RCC 7860 (cell line): Measurements from ENCODE around the gene ATAD5.
"Not testable (repeated sequence)": the region's sequence is repeated elsewhere in the genome, so short reads cannot be mapped to it uniquely, and the experiment has no call there.

Experiments used
- DNase-seq: peaks from one replicate; pipeline ENCODE4 v3.0.0-alpha.2; 2015; ENCODE audit warnings: low spot score
- FAIRE-seq: peaks from 2 replicates; lab custom pipeline; 2012; peaks lifted over from hg19 to GRCh38; lab: Jason Lieb, UNC

The ATAD5 gene, protein sequence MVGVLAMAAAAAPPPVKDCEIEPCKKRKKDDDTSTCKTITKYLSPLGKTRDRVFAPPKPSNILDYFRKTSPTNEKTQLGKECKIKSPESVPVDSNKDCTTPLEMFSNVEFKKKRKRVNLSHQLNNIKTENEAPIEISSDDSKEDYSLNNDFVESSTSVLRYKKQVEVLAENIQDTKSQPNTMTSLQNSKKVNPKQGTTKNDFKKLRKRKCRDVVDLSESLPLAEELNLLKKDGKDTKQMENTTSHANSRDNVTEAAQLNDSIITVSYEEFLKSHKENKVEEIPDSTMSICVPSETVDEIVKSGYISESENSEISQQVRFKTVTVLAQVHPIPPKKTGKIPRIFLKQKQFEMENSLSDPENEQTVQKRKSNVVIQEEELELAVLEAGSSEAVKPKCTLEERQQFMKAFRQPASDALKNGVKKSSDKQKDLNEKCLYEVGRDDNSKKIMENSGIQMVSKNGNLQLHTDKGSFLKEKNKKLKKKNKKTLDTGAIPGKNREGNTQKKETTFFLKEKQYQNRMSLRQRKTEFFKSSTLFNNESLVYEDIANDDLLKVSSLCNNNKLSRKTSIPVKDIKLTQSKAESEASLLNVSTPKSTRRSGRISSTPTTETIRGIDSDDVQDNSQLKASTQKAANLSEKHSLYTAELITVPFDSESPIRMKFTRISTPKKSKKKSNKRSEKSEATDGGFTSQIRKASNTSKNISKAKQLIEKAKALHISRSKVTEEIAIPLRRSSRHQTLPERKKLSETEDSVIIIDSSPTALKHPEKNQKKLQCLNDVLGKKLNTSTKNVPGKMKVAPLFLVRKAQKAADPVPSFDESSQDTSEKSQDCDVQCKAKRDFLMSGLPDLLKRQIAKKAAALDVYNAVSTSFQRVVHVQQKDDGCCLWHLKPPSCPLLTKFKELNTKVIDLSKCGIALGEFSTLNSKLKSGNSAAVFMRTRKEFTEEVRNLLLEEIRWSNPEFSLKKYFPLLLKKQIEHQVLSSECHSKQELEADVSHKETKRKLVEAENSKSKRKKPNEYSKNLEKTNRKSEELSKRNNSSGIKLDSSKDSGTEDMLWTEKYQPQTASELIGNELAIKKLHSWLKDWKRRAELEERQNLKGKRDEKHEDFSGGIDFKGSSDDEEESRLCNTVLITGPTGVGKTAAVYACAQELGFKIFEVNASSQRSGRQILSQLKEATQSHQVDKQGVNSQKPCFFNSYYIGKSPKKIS (N-terminal part only)

DNA sequence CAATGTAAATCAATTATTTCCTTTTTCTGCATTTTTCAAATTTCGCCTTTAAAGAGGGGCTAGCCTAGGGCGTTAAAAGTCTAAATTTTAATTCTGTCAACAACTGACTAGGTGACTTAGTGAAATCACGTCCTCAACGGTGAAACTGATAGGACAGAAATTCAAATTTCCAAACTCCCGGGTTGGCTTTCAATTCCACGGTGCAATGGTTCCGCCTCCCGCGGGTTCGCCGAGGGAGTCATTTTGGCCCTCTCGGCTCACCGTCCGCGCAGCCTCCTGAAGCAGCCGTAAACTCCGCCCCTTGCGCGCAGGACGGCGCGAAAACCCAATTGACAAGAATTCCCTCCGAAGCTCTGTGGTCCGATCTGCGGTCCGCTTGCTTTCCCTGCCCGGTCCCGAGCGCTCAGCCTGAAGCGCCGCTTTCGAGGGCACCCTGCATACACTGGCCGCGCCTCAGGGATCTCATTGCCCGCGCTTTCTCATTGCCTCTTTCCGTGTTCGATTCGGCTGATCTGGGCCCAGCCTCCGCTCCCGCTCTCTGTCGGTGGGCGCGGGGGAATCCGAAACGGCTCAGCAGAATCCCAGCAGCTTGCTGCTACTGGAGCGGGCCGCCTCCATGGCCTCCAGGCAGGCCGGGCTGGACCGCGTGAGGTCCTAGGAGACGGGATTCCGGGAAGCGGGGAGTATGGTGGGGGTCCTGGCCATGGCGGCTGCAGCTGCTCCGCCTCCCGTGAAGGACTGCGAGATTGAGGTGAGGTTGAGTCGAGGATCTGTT, at the start of gene ATAD5:
ATAD5 (plus strand) TSS at position 304 of the 775 bp plus-strand sequence; CDS start at position 686, 382 bp downstream.
- FAIRE-seq (peak; percentile 77), DNase-seq (peak; percentile 78)

DNA sequence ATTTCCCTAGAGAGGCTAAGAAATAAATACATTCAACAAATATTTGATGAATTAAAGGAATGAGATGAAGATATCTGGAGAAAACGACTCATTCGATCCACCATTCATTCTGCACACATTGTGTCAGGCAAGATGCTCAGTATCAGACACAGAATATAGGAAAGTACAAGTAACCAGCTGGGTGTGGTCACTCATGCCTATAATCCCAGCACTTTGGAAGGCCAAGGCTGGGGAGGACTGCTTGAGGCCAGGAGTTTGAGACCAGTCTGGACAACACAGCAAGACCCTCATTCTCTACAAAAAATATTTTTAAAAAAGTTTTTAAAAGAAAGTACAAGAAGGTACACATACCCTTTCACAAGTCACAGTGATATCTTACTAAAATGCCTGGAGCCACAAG, 49.6 kb upstream of the ATAD5 start:
- no peak for DNase-seq
- FAIRE-seq = no peak

DNA sequence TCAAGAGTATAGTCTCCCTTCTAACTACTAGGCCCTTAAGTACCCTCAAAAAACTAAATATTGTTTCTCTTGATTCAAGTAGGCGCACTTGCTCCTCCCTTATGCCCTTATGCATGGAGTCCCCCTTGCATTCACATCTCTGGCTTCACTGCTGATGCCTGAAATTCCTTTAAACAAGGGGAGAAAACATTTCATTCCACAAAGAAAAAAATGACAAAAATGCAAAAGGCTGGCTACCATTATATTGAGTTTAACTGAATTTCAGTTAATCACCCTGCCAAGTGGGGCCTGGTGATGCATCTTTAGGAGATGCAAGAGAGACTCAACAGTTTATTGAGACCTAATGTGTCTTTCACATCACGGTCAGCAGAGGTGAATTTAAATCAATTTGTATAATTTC, 42.8 kb upstream of the ATAD5 start:
- FAIRE-seq (no peak), DNase-seq (no peak)

DNA sequence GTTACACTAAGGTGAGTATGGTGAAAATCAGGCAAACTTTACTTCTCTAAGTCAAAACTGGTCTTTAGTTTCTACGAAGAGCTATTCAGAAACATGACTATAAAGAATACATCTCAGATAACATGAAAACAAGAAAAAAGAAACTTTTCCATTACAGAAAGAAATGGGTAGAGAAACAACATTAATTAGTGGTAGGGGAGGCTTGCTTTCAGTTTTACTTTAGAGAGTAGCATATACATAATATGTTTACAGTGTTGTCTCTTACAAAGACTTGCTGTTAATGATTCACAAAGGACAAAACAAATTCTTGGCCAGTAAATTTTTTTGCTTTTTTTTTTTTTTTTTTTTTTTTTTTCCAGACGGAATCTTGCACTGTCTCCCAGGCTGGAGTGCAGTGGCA, 41.5 kb upstream of the ATAD5 start:
- DNase-seq (no peak), FAIRE-seq (no peak)

DNA sequence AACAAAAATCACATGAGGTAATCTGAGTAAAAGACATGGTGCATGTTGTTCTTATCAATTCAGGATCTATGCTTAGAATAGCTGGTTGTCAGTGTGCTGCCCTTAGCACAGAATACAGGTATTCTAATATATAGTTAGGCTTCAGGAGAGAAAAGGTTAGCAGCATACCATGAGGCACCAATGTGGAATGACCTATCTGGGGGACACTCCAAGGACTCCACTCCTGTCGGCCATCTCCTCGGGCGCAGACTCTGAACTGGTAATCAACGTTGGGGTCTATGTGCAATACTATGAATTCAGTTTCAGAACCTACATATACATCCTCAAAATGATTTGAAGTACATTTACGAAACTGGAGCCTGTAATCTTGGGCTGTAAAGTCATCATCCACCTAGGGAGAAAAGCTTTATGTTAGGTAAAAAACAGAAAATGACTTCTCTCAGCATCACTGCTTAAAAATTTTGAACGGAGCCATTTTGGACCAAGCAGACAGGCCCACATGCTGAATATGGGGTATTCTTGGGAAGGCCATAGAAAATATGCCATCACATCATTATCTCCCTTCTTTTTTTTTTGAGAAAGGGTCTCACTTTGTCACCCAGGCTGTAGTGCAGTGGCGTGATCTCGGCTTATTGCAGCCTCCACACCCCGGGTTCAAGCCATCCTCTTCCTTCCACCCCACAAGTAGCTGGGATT, 38.3 kb upstream of the ATAD5 start:
- no peak for FAIRE-seq
- DNase-seq = no peak

DNA sequence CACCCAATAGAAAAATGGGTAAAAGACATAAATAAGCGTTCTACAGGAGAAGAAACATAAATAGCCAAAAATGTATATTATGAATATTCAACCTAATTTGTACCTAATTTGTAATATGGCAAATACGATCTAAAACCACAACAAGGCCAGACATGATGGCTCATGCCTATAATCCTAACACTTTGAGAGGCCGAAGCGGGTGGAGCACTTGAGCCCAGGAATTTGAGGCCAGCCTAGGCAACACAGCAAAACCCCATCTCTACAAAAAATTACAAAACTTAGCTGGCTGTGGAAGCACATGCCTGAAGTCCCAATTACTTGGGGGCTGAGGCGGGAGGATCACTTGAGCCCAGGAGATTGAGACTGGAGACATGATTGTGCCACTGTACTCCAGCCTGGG, 37.4 kb upstream of the ATAD5 start:
- DNase-seq (no peak), FAIRE-seq (no peak)

DNA sequence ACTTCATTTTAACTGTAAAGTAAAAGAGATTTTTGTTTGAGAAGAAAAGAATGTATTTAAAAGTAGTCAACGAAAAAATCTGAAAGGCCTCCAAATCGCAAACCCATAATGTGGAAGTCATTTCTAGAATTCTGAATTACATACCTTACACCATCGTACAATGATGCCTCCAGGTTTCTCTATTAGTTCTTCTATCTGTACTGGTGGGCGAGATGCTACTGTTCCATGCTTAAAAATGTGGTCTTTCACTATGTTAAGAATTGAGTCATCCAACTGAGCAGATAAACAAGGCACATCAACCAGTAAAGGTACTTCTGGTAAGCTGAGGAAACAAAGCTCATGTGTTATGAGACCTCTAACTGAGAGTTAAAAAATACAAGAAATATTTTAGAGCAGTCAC, 35.8 kb upstream of the ATAD5 start:
- FAIRE-seq (no peak), DNase-seq (no peak)

DNA sequence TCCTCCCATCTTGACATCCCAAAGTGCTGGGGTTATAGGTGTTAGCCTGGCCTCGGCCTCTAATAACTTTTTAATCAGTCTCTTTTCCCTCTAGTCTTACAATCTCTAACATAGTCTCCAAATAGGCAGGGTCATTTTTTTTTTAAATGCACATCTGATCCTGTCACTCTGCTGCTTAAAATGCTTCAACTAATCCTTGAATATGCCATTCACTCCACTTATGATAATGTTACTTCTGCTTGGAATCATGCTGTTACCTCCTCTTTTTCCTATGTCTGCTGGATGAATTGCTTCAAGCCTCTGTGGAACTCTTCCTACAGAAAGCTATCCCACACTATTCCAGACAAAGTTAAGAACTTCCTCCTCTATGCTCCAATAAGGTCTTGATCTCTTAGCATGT, 30.1 kb upstream of the ATAD5 start:
- no peak for DNase-seq
- no peak for FAIRE-seq

DNA sequence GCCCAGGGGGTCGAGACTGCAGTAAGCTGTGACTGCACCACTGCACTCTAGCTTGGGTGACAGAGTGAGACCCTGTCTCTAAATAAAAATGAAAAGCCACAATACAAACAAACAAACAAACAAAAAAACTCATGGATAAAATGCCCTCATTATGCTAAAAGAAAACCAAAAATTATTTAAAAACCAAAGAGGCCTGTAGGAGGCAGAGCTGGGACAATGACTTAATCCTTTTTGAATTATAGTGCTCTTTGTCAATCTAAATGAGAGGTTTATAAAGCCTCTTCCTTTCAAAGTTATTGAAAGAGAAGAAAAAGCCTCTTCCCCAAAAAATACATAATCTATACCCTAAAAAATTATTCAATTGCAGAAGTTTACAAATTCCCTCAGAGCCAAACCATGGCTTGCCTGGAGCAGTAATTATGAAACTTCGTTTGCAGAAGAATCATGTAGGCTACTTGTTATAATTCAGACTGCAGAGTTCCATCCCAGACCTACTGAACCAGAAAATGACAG, 25.8 kb upstream of the ATAD5 start:
- no peak for DNase-seq
- FAIRE-seq = no peak

DNA sequence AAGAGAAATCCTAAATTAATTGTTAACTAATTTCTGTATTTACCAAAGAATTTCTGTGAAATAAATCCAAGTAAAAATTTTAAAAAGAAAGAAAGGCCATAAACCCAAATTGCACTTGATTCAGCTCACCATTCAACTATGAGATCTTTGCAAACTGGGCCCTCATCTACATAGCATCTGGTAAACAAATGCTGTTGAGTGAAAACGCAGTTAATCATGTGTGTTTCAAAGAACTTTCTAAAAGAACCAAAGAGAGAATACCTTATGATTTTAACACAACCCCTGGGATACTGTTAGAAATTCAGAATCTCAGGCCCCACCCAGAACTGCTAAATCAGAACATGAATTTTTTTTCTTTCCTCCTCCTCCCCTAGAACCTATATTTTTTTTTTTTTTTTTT, 23.9 kb upstream of the ATAD5 start:
- FAIRE-seq (no peak), DNase-seq (no peak)

DNA sequence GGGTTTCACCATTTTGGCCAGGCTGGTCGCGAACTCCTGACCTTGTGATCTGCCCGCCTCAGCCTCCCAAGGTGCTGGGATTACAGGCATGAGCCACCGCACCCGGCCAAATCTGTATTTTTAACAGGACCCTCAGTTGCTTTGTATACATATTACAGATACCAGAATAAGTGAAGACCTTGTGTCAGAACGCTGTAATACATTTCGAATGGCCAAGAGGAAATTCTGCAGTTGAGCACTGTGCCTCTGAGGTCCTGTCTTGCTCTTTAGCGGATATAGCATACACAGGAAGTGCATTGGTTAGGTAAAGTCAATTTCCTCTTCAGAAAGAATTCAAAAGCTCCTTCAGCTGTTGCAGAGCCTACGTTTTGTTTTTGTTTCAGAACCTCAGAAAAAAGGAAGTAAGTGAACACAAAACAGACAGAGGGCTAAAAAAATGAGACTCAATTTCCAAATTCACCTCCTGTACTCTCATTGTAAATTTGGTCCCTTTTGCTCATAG, 22.9 kb upstream of the ATAD5 start:
- DNase-seq (no peak), FAIRE-seq (no peak)

DNA sequence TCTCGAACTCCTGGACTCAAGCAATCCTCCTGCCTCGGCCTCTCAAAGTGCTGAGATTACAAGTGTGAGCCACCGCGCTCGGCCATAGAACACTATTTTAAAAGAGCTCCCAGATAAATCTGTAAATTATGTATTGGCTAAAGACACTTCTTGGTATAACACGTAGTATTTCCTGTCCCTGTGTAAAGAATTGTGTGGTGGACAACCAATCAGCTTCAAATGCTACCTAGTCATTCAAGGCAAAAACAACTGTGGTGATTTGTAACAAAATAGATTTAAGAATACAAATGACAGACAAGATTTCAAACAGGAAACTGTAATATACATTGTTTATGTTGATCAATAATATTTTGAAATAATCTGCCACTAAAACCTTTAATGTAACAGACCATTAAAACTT, 21.9 kb upstream of the ATAD5 start:
- DNase-seq (no peak), FAIRE-seq (no peak)

DNA sequence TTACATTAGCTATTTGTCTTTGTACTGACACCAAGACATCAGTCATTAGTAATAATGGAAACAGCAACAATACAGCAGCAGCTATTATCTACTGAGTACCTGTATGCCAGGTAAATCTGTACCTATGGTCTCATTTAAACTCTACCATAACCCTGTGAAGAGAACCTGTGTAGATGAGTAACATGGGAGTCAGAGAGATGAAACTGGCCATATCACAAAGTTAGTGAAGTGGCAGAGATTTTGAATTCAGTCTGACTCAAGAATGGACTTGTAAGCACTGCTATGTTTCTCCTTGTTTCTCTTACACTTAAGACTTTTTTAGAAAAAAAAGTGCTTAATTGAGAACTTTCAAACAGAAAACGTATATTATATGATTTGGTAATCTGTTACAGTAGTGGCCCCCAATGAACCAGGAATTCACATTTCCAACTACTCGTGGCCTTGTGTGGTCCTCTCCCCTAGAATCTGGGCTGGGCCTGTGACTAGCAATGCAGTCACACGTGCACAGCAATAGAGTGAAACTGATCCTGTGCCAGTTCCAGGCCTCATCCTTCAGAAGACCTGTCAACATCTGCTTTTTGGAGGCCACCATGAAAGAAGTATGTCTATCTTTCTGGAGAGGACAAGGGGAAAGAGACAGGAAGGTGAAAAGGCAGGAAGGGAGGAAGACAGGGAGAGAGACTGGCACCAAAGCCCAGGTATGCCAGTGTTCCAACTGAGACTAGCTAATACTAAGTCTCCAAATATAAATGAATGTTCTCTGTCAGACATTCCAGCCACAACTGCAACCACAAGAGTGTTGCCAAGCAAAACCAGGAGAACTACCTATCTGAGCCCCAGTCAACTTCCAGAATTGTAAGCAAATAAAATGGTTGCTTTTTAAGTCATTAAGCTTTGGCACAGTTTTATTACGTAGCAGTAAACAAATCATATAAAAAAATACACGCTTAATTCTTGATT, 19.3 kb upstream of the ATAD5 start:
- DNase-seq = no peak
- peak; percentile 35 for FAIRE-seq

DNA sequence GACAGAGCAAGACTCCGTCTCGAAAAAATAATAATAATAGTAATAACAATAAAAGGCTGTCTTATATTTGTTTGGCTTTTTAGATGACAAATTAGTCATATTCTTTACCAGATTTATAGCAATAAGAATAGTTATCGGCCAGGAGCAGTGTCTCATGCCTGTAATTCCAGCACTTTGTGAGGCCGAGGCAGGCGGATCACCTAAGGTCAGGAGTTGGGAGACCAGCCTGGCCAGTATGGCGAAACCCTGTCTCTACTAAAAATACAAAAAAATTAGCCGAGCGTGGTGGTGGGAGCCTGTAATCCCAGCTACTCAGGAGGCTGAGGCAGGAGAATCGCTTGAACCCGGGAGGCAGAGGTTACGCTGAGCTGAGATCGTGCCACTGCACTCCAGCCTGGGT, 17.5 kb upstream of the ATAD5 start:
- DNase-seq, FAIRE-seq: not testable (repeated sequence)

DNA sequence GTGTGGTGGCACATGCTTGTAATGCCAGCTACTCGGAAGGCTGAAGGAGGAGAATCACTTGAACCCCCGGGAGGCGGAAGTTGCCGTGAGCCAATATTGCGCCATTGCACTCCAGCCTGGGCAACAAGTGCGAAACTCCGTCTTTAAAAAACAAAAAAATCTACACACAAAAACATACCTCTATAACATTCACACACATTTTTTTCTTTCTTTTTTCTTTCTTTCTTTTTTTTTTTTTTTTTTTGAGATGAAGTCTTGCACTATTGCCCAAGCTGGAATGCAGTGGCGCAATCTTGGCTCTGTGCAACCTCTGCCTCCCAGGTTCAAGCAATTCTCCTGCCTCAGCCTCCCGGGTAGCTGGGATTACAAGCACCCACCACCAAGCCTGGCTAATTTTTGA, 16.9 kb upstream of the ATAD5 start:
- not testable (repeated sequence) for FAIRE-seq, DNase-seq

DNA sequence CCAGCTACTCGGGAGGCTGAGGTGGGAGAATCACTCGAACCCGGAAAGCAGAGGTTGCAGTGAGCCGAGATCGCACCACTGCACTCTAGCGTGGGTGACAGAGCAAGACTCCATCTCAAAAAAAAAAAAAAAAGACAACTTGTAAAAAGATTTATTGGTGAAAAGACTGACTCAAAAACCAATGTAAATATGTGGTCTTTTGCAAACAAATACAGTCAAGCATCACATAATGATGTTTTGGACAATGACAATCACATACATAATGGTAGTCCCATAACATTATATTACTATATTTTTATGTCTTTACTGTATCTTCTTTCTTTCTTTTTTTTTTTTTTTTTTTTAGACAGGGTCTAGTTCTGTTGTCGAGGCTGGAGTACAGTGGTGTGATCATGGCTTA, 15.6 kb upstream of the ATAD5 start:
- DNase-seq (no peak), FAIRE-seq (no peak)

DNA sequence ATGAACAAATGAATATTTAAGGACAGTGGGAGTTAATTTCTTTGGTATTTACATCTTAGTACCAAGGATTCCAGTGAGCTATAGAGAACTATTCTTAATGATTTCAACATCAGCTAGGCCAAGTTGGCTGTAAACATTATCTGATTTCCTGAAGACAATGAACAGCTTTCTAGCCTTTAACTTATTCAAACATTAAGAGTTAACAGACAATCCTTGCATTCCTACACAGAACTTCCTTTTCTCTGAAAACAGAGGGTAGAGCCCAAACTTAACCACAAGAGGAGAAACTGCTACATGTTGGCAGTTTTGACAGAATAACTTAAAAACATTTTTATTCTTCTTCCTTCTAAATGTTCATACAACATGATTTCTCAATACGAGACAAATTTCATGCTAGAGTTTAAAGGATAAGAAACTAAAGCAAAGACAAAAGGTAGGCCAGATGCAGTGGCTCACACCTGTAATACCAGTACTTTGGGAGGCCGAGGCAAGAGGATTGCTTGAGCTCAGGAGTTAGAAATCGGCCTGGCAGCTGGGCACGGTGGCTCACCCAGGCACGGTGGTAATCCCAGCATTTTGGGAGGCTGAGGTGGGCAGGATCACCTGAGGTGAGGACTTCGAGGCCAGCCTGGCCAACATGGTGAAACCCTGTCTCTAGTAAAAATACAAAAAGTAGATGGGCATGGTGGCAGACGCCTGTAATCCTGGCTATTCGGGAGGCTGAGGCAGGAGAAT, 11.6 kb upstream of the ATAD5 start:
- FAIRE-seq (no peak), DNase-seq (no peak)
